ENCODE data around the gene SFT2D3. TPM values are rescaled to one million over a fixed set of nuclear protein-coding genes. Genes with fewer than 3 reads are reported as not detected.
A peak's percentile ranks its signal among the peaks of the same experiment; 100 is the strongest.

The SFT2D3 gene
- total and polyA plus RNA-seq, 8 donors = 0.56 to 6.8 (median 2.8) TPM; not detected in 4

DNA sequence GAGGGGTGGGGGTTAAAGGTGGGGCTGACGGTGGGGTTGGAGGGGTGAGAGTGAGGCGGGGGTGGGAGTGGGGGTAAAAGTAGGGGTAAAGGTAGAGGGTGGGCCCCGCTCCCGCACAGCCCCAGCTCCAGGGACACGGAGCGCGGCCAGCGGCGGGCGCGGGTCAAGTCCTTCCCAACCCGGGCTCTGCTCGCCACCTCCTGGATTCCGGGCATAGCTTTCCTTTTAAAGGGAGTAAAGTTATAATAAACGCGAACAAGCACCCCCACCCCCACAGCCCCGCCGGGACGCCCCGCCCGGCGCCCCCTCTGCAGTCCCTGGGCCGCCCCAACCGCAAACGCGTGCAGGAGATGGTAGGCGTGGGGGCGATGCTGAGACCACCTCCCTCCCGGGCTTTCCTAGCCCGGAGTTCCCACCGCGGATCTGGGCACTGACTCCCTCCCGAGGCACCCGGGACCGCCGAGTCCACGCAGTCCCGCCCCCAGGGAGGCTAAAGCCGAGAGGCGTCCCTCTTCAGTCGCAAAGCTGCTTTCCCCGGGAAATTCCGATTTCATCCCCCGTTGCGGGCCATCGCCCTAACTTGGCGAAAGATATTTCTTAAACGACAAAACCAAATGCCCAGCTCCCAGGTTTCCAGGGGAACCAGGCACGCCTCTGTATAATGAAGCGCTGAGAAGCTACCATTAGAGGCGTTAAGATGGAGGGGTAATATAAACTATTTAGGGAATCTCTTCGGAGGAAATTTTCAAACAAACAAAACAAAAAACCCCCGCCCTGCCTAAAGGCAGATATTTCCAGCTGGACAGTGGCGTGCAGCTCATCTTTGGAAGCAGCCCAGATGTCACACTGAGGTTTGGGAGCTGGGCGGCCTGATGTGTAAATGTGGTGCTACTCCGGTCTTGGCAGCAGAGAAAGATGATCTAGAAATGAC lies 25.7 kb upstream of the SFT2D3 start, which contains the start of gene LIMS2:
TSS of gene LIMS2 (minus strand) at position 200 of the 931 bp plus-strand sequence. CDS start 506 bp downstream, outside the sequence.
- Histone ChIP-seq H3K27ac (peak within 1 kb of the TSS; percentile 65 to 86), H3K27me3 (peaks cover 0 to 66% of the 10 kb centered on the region in 2 donors), H3K4me1 (peaks cover 6 to 29% of the 10 kb centered on the region in 2 donors), H3K9me3 (no peaks in the 10 kb centered on the region), H3K4me3 (peak within 1 kb of the TSS; percentile 46 to 55), H3K36me3 (no peaks in the 10 kb centered on the region)
- intact Hi-C loops (cut with DNase I) = no loop called here
- peak; percentile 74 for ATAC-seq
- peak in 1 of 4 donors; percentile 76 for DNase-seq
- TF ChIP-seq, protein P1, sequence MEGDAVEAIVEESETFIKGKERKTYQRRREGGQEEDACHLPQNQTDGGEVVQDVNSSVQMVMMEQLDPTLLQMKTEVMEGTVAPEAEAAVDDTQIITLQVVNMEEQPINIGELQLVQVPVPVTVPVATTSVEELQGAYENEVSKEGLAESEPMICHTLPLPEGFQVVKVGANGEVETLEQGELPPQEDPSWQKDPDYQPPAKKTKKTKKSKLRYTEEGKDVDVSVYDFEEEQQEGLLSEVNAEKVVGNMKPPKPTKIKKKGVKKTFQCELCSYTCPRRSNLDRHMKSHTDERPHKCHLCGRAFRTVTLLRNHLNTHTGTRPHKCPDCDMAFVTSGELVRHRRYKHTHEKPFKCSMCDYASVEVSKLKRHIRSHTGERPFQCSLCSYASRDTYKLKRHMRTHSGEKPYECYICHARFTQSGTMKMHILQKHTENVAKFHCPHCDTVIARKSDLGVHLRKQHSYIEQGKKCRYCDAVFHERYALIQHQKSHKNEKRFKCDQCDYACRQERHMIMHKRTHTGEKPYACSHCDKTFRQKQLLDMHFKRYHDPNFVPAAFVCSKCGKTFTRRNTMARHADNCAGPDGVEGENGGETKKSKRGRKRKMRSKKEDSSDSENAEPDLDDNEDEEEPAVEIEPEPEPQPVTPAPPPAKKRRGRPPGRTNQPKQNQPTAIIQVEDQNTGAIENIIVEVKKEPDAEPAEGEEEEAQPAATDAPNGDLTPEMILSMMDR (IDR thresholded peaks at IDR 0.05) = no peak

- no peak overlapping the region for H3K4me3 ChIP-seq
- H3K9me3 ChIP-seq = no peaks in the 10 kb centered on the region
- ATAC-seq = peak; percentile 16
- no peaks in the 10 kb centered on the region for H3K36me3 ChIP-seq
- TF ChIP-seq, protein P1 (IDR thresholded peaks at IDR 0.05) = no peak
- peaks cover 0 to 70% of the 10 kb centered on the region in 2 donors for H3K27me3 ChIP-seq
- intact Hi-C loops (cut with DNase I) = no loop called here
- DNase-seq = no peak
- H3K27ac ChIP-seq = no peak overlapping the region
- peaks cover 6 to 24% of the 10 kb centered on the region in 2 donors for H3K4me1 ChIP-seq
These were observed 24.4 kb upstream of the SFT2D3 start for GRCh38 chr2:127676906-127677305.

DNA sequence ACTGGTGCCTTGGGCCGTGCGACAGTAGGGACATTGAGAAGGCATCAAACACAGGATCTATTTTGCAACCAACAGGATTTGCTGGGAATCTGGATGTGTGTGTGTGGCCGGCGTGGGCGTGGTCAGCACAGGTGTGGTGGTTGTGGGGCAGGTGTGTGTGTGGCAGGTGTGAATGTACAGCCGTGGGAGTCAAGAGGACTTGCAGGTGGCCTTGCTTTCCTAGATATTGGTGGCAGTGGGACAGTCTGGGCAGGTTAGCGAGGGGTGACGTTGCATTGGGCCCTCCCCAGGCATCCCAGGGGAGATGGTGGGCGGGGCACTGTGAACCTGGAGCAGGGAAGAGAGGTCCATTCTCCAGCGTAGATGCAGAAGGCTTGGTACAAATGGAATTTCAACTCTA lies 22.8 kb upstream of the SFT2D3 start:
- H3K4me1 ChIP-seq = peaks cover 6 to 23% of the 10 kb centered on the region in 2 donors
- DNase-seq (peak in 1 of 4 donors; percentile 47), ATAC-seq (no peak)
- H3K4me3 ChIP-seq = no peak overlapping the region
- intact Hi-C loops (cut with DNase I) = no loop called here
- peaks cover 0 to 54% of the 10 kb centered on the region in 2 donors for H3K27me3 ChIP-seq
- no peaks in the 10 kb centered on the region for H3K36me3 ChIP-seq
- no peaks in the 10 kb centered on the region for H3K9me3 ChIP-seq
- no peak overlapping the region for H3K27ac ChIP-seq
- TF ChIP-seq, protein P1 (IDR thresholded peaks at IDR 0.05) = no peak

GRCh38 chr2:127678991-127679390 lies 22.3 kb upstream of the SFT2D3 start:
- no peak overlapping the region for H3K4me3 ChIP-seq
- no peaks in the 10 kb centered on the region for H3K9me3 ChIP-seq
- H3K36me3 ChIP-seq = no peaks in the 10 kb centered on the region
- H3K27me3 ChIP-seq = peaks cover 0 to 49% of the 10 kb centered on the region in 2 donors
- intact Hi-C loops (cut with DNase I) = no loop called here
- ATAC-seq = no peak
- DNase-seq = peak in 1 of 4 donors; percentile 35
- no peak overlapping the region for H3K27ac ChIP-seq
- peaks cover 6 to 20% of the 10 kb centered on the region in 2 donors for H3K4me1 ChIP-seq
- TF ChIP-seq, protein P1 (IDR thresholded peaks at IDR 0.05) = no peak

GRCh38 chr2:127679680-127680361 lies 21.5 kb upstream of the SFT2D3 start:
- ATAC-seq (no peak), DNase-seq (no peak)
- Histone ChIP-seq H3K27ac (no peak overlapping the region), H3K4me3 (peak overlapping the region in 1 of 2 donors; percentile 30), H3K4me1 (peaks cover 0 to 12% of the 10 kb centered on the region in 2 donors), H3K27me3 (peaks cover 0 to 41% of the 10 kb centered on the region in 2 donors), H3K9me3 (no peaks in the 10 kb centered on the region), H3K36me3 (no peaks in the 10 kb centered on the region)
- intact Hi-C loops (cut with DNase I) = no loop called here
- TF ChIP-seq, protein P1 (IDR thresholded peaks at IDR 0.05) = no peak

Data from left lung (tissue), 10 donors.